ENCODE measurements around the gene FLNA. TPM values are rescaled to one million over a fixed set of nuclear protein-coding genes. Genes with fewer than 3 reads are reported as not detected.

The FLNA gene
- total and polyA plus RNA-seq, 9 of the 15 experiments (the other 6 are each of a cell fraction or from before 2014, with no cell fraction given), result 6.2 to 735 (median 135) TPM

DNA sequence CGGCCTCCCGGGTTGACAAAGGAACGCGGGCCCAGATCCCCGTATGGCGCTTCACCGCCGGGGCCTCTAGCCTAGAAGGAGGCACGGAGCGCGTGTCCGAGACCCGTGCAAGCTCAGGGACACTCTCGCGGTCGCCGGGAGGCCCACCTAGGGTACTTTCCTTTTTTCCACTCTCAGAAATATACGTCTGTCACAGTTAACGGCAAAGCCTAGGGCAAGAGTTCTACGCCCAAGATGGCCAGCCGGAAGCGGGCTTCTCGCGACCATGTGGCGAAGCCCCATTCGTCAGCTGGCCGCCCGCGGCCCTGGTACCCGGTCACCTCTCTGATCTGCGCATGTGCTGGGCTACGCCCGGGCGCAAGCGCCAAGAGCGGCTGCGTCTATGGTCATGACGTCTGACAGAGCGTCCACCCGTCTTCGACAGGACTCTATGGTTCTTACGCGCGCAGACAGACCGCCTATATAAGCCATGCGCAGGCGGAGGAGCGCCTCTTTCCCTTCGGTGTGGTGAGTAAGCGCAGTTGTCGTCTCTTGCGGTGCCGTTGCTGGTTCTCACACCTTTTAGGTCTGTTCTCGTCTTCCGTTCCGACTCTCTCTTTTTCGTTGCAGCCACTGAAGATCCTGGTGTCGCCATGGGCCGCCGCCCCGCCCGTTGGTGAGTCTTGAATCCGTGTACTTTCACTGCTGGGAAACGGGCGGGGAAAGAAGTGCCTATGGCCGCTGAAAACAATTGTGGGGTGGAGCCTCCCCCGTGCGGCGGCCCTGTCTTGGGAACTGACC, 23.6 kb upstream of the FLNA start, which contains the start of gene RPL10 (continued):
- TF ChIP-seq, protein P1, sequence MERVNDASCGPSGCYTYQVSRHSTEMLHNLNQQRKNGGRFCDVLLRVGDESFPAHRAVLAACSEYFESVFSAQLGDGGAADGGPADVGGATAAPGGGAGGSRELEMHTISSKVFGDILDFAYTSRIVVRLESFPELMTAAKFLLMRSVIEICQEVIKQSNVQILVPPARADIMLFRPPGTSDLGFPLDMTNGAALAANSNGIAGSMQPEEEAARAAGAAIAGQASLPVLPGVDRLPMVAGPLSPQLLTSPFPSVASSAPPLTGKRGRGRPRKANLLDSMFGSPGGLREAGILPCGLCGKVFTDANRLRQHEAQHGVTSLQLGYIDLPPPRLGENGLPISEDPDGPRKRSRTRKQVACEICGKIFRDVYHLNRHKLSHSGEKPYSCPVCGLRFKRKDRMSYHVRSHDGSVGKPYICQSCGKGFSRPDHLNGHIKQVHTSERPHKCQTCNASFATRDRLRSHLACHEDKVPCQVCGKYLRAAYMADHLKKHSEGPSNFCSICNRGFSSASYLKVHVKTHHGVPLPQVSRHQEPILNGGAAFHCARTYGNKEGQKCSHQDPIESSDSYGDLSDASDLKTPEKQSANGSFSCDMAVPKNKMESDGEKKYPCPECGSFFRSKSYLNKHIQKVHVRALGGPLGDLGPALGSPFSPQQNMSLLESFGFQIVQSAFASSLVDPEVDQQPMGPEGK (CRISPR knock-in tag; IDR thresholded peaks at IDR 0.05; ENCODE audit: borderline replicate concordance), result no peak
- no peak for TF ChIP-seq ZNF212 (CRISPR knock-in tag; IDR thresholded peaks at IDR 0.05)
- TF ChIP-seq, protein P2, sequence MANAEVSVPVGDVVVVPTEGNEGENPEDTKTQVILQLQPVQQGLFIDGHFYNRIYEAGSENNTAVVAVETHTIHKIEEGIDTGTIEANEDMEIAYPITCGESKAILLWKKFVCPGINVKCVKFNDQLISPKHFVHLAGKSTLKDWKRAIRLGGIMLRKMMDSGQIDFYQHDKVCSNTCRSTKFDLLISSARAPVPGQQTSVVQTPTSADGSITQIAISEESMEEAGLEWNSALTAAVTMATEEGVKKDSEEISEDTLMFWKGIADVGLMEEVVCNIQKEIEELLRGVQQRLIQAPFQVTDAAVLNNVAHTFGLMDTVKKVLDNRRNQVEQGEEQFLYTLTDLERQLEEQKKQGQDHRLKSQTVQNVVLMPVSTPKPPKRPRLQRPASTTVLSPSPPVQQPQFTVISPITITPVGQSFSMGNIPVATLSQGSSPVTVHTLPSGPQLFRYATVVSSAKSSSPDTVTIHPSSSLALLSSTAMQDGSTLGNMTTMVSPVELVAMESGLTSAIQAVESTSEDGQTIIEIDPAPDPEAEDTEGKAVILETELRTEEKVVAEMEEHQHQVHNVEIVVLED (CRISPR knock-in tag; IDR thresholded peaks at IDR 0.05), result peak; percentile 85
- TF ChIP-seq ESRRA (IDR thresholded peaks at IDR 0.05; ENCODE audit: borderline replicate concordance, low read depth), result peak; percentile 19; the same call in 1 of the 2 replicates
- TF ChIP-seq BDP1 (IDR thresholded peaks at IDR 0.05; ENCODE audit: insufficient read depth, insufficient read length), result no peak
- TF ChIP-seq MTF1 (CRISPR knock-in tag; IDR thresholded peaks at IDR 0.05; ENCODE audit: borderline replicate concordance), result no peak
- TF ChIP-seq, protein P3, sequence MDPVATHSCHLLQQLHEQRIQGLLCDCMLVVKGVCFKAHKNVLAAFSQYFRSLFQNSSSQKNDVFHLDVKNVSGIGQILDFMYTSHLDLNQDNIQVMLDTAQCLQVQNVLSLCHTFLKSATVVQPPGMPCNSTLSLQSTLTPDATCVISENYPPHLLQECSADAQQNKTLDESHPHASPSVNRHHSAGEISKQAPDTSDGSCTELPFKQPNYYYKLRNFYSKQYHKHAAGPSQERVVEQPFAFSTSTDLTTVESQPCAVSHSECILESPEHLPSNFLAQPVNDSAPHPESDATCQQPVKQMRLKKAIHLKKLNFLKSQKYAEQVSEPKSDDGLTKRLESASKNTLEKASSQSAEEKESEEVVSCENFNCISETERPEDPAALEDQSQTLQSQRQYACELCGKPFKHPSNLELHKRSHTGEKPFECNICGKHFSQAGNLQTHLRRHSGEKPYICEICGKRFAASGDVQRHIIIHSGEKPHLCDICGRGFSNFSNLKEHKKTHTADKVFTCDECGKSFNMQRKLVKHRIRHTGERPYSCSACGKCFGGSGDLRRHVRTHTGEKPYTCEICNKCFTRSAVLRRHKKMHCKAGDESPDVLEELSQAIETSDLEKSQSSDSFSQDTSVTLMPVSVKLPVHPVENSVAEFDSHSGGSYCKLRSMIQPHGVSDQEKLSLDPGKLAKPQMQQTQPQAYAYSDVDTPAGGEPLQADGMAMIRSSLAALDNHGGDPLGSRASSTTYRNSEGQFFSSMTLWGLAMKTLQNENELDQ (CRISPR knock-in tag; IDR thresholded peaks at IDR 0.05; ENCODE audit: borderline replicate concordance), result peak; percentile 89
- peak; percentile 20; the same call in 1 of the 2 replicates for TF ChIP-seq PHF21A (IDR thresholded peaks at IDR 0.05; ENCODE audit: borderline replicate concordance, low read depth)
- TF ChIP-seq ZKSCAN8 (CRISPR knock-in tag; IDR thresholded peaks at IDR 0.05), result no peak
- TF ChIP-seq HNRNPLL (IDR thresholded peaks at IDR 0.05; ENCODE audit: low read depth, low read length, poor library complexity, severe bottlenecking), result peak; percentile 93
- TF ChIP-seq BRD9 (IDR thresholded peaks at IDR 0.05; ENCODE audit: low read depth, partially characterized antibody), result no peak
- TF ChIP-seq, protein P4, sequence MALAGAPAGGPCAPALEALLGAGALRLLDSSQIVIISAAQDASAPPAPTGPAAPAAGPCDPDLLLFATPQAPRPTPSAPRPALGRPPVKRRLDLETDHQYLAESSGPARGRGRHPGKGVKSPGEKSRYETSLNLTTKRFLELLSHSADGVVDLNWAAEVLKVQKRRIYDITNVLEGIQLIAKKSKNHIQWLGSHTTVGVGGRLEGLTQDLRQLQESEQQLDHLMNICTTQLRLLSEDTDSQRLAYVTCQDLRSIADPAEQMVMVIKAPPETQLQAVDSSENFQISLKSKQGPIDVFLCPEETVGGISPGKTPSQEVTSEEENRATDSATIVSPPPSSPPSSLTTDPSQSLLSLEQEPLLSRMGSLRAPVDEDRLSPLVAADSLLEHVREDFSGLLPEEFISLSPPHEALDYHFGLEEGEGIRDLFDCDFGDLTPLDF (CRISPR knock-in tag; IDR thresholded peaks at IDR 0.05), result 0 out of 2 replicates have a peak, but pooled peaks have one; percentile 27
- peak; percentile 72 for TF ChIP-seq GABPA (tag; conservative IDR thresholded peaks at IDR 0.05; ENCODE audit: low read depth)
- no peak for TF ChIP-seq SMARCB1 (IDR thresholded peaks at IDR 0.05; ENCODE audit: insufficient read length, low read depth)
- TF ChIP-seq, protein P5, sequence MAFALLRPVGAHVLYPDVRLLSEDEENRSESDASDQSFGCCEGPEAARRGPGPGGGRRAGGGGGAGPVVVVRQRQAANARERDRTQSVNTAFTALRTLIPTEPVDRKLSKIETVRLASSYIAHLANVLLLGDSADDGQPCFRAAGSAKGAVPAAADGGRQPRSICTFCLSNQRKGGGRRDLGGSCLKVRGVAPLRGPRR (CRISPR knock-in tag; IDR thresholded peaks at IDR 0.05), result no peak
- TF ChIP-seq POLR2B (IDR thresholded peaks at IDR 0.05; ENCODE audit: low read depth, partially characterized antibody), result peak; percentile 100
